HG03097 (cell line): Measurements from ENCODE around the gene RPL28.
A peak's percentile ranks its signal among the peaks of the same experiment; 100 is the strongest.
"Not testable (repeated sequence)": the region's sequence is repeated elsewhere in the genome, so short reads cannot be mapped to it uniquely, and the experiment has no call there.

Experiments used
- ATAC-seq: cut with Tn5 transposase; IDR thresholded peaks from one replicate; pipeline ENCODE4 v1.9.1; 2021; ENCODE audit not compliant: unreplicated experiment, low FRiP score

The RPL28 gene

GRCh38 chr19:55391191-55391670, 5.5 kb downstream of the RPL28 start:
- no peak for ATAC-seq

GRCh38 chr19:55391702-55392615, 6.2 kb downstream of the RPL28 start:
- ATAC-seq = no peak

GRCh38 chr19:55392820-55393761, 7.4 kb downstream of the RPL28 start:
- no peak for ATAC-seq

GRCh38 chr19:55398200-55398925, 12.6 kb downstream of the RPL28 start:
- no peak for ATAC-seq

GRCh38 chr19:55400281-55401087, 14.8 kb downstream of the RPL28 start:
- ATAC-seq = no peak

GRCh38 chr19:55401390-55401789, 15.7 kb downstream of the RPL28 start:
- ATAC-seq = not testable (repeated sequence)

- ATAC-seq = no peak
These were observed 16.8 kb downstream of the RPL28 start for GRCh38 chr19:55402509-55402908.

GRCh38 chr19:55405638-55406037, 19.9 kb downstream of the RPL28 start:
- no peak for ATAC-seq

GRCh38 chr19:55406091-55406825, 20.5 kb downstream of the RPL28 start:
- ATAC-seq = no peak

GRCh38 chr19:55406826-55407549, 21.3 kb downstream of the RPL28 start:
- ATAC-seq = peak; percentile 7

- ATAC-seq = peak; percentile 27
These were observed 21.7 kb downstream of the RPL28 start, which contains the start of gene UBE2S for GRCh38 chr19:55407550-55407799. Gene UBE2S, minus strand, starts transcription at chr19:55407788. Its CDS starts 199 bp downstream, at chr19:55407589.

- ATAC-seq = peak; percentile 82
These were observed 22.2 kb downstream of the RPL28 start for GRCh38 chr19:55407800-55408532.

- ATAC-seq = no peak
These were observed 22.8 kb downstream of the RPL28 start for GRCh38 chr19:55408533-55408872.

GRCh38 chr19:55409179-55409578, 23.4 kb downstream of the RPL28 start:
- not testable (repeated sequence) for ATAC-seq

- ATAC-seq = no peak
These were observed 24.4 kb downstream of the RPL28 start for GRCh38 chr19:55410168-55410567.

GRCh38 chr19:55418185-55418584, 32.5 kb downstream of the RPL28 start:
- no peak for ATAC-seq

GRCh38 chr19:55419103-55419502, 33.4 kb downstream of the RPL28 start:
- ATAC-seq = no peak
